HEK293 (cell line): ENCODE measurements around the gene WNT9B.

Experiments used
- CTCF ChIA-PET: fragments of 350-600 bp; formaldehyde crosslinking; extraction: SDS; loops from one replicate; lab custom pipeline; 2021; ENCODE audit warnings: antibody characterized with exemption; lab: Yijun Ruan, JAX
- POLR2A ChIA-PET: fragments of 300-600 bp; formaldehyde crosslinking; extraction: SDS; loops from one replicate; lab custom pipeline; 2020; ENCODE audit warnings: antibody characterized with exemption, inconsistent platforms; lab: Yijun Ruan, JAX
- H3K27ac ChIP-seq: fragments of 200-500 bp; sonication (Bioruptor generic); 2 replicates; pipeline ENCODE4 v1.5.1; 2014; ENCODE audit warnings: low read depth, low read length, control low read depth, inconsistent platforms; ENCODE audit errors: extremely low read depth
- H3K36me3 ChIP-seq, 2 experiments: fragments of 200-500 bp in 1 of 2; sonication (Bioruptor generic) in 1 of 2; 1 replicate in 1 of 2; 2 replicates in 1 of 2; pipeline ENCODE4 v1.5.1; 2014 to 2017; ENCODE audit warnings: inconsistent platforms in 2 of 2, low read length in 2 of 2; ENCODE audit not compliant: control insufficient read depth in 2 of 2, insufficient read depth in 1 of 2
- H3K4me1 ChIP-seq: fragments of 200-500 bp; sonication (Bioruptor generic); 2 replicates; pipeline ENCODE4 v1.5.1; 2014; ENCODE audit warnings: mild to moderate bottlenecking, low read length, inconsistent platforms; ENCODE audit not compliant: control insufficient read depth, insufficient read depth
- H3K4me3 ChIP-seq: 2 replicates; pipeline ENCODE4 v1.5.1; 2011; ENCODE audit warnings: low read depth, mild to moderate bottlenecking, control low read depth, low read length, moderate library complexity
- H3K9me3 ChIP-seq: fragments of 200-500 bp; sonication (Bioruptor generic); 2 replicates; pipeline ENCODE4 v1.5.1; 2014; ENCODE audit warnings: low read depth, low read length, inconsistent platforms; ENCODE audit not compliant: control insufficient read depth, insufficient read depth
- FEZF1 ChIP-seq: fragments of 450-650 bp; formaldehyde crosslinking; IDR thresholded peaks from 2 replicates; pipeline ENCODE4 v1.5.1; 2016; ENCODE audit warnings: missing biosample characterization, missing genetic modification characterization
- ZBTB17 ChIP-seq: fragments of 450-650 bp; formaldehyde crosslinking; IDR thresholded peaks from 2 replicates; pipeline ENCODE4 v1.5.1; 2016; ENCODE audit warnings: missing biosample characterization, missing genetic modification characterization
- ZFP3 ChIP-seq: fragments of 450-650 bp; formaldehyde crosslinking; IDR thresholded peaks from 2 replicates; pipeline ENCODE4 v1.5.1; 2016; ENCODE audit warnings: low read depth, missing biosample characterization, missing genetic modification characterization
- ZFP69B ChIP-seq: fragments of 450-650 bp; formaldehyde crosslinking; IDR thresholded peaks from 2 replicates; pipeline ENCODE4 v1.5.1; 2016; ENCODE audit warnings: missing biosample characterization, missing genetic modification characterization
- ZNF560 ChIP-seq: fragments of 450-650 bp; formaldehyde crosslinking; IDR thresholded peaks from 2 replicates; pipeline ENCODE4 v1.5.1; 2017; ENCODE audit warnings: missing biosample characterization, missing genetic modification characterization, borderline replicate concordance
- ZNF660 ChIP-seq: fragments of 450-650 bp; IDR thresholded peaks from 2 replicates; pipeline ENCODE4 v1.5.1; 2018; ENCODE audit warnings: missing biosample characterization, mild to moderate bottlenecking, missing genetic modification characterization
- ZNF768 ChIP-seq: fragments of 450-650 bp; formaldehyde crosslinking; IDR thresholded peaks from 2 replicates; pipeline ENCODE4 v1.5.1; 2018; ENCODE audit warnings: missing biosample characterization, mild to moderate bottlenecking, missing genetic modification characterization
- TF ChIP-seq, protein P1 (sequence below): fragments of 450-650 bp; formaldehyde crosslinking; IDR thresholded peaks from 2 replicates; pipeline ENCODE4 v1.5.1; 2016; ENCODE audit warnings: missing biosample characterization, missing genetic modification characterization
- TF ChIP-seq, protein P2 (sequence below): fragments of 450-650 bp; formaldehyde crosslinking; IDR thresholded peaks from 2 replicates; pipeline ENCODE4 v1.5.1; 2016; ENCODE audit warnings: missing biosample characterization, missing genetic modification characterization, borderline replicate concordance
- TF ChIP-seq, protein P3 (sequence below): fragments of 450-650 bp; formaldehyde crosslinking; IDR thresholded peaks from 2 replicates; pipeline ENCODE4 v1.5.1; 2016; ENCODE audit warnings: missing biosample characterization, missing genetic modification characterization
- TF ChIP-seq, protein P4 (sequence below): fragments of 450-650 bp; formaldehyde crosslinking; IDR thresholded peaks from 2 replicates; pipeline ENCODE4 v1.5.1; 2017; ENCODE audit warnings: missing biosample characterization, missing genetic modification characterization
- TF ChIP-seq, protein P5 (sequence below): fragments of 450-650 bp; formaldehyde crosslinking; conservative IDR thresholded peaks from 2 replicates; pipeline ENCODE4 v1.5.1; 2016; ENCODE audit warnings: low read depth, missing biosample characterization, missing genetic modification characterization

The WNT9B gene

DNA sequence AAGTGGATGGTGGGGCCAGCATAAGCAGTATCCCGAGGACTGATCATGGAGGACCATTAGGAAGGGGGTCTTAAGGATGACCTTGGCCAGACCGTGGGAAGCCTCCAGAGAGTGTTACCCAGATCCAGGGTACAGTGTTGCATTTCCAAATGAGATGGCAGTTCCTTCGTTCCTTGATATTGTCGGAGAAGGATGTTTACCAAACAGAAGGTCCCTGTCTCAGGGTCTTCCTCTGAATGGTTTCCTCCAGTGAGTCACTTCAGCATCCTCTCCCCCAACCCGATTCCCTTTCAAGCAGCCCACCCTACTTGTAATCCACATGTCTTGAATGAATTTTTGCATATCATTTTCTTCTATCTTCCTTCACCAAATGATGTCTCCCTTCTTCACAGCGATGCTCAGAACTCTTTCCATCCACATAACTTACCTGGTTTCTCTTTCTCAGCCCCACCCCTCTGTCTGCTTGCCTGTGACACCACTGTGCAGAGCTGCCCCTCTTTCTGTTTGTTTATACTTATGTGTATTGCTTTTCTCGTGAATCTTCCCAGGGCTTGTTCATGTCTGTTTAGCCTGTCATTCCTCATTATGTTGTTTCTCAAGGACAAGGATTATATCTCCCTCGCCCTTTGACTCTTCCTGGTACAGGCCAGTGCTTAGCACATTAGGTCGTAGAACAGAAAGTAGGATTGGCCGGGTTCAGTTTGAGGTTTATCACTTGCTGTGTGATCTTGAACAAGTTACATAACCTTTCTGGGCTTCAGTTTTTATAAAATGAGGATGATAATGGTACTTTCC, 77.3 kb downstream of the WNT9B start:
- Histone ChIP-seq H3K9me3 (no peaks in the 10 kb centered on the region), H3K27ac (no peak overlapping the region), H3K36me3 (peaks cover 41 to 50% of the 10 kb centered on the region in 2 experiments), H3K4me1 (peaks cover 6% of the 10 kb centered on the region), H3K4me3 (no peak overlapping the region)
- peak; percentile 47; the same call in 1 of the 2 replicates for TF ChIP-seq ZNF768 (tag by site-specific recombination)
- TF ChIP-seq, protein P1, sequence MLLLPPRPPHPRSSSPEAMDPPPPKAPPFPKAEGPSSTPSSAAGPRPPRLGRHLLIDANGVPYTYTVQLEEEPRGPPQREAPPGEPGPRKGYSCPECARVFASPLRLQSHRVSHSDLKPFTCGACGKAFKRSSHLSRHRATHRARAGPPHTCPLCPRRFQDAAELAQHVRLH (tag by site-specific recombination) = no peak
- ChIA-PET CTCF (interaction anchor here (6.2 kb wide), 1 partner anchor 14 kb away, joined by 54 read pairs; no protein-coding TSS in a partner anchor), POLR2A (no interaction called here)

DNA sequence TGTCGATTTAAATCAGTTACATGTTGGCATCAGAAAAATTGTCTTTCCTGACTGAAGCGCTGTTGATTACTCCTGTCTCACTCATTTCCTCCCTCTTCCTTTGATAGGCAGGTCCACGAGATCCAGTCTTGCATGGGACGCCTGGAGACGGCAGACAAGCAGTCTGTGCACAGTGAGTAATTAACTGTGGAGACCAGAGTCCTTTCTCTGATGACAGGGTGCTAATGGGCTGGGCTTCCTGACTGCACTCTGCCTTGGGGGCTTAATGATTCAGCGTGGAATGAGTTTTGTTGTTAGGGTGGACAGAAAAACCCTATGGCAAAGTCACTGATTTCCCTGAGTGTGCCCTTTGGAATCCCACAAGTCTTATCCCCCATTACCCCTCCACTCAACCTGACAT, 78.0 kb downstream of the WNT9B start:
- peaks cover under 1% of the 10 kb centered on the region; the same call in 1 of the 2 replicates for H3K4me1 ChIP-seq
- H3K4me3 ChIP-seq = no peak overlapping the region
- ChIA-PET POLR2A (no interaction called here), CTCF (interaction anchor here (0.8 to 6.2 kb wide), 3 partner anchors 10 to 94 kb away, joined by 3 to 54 read pairs (median 3); no protein-coding TSS in a partner anchor)
- peak; percentile 55; the same call in 1 of the 2 replicates for TF ChIP-seq ZBTB17 (tag by site-specific recombination)
- no peak for TF ChIP-seq ZFP69B (tag by site-specific recombination)
- TF ChIP-seq, protein P2, sequence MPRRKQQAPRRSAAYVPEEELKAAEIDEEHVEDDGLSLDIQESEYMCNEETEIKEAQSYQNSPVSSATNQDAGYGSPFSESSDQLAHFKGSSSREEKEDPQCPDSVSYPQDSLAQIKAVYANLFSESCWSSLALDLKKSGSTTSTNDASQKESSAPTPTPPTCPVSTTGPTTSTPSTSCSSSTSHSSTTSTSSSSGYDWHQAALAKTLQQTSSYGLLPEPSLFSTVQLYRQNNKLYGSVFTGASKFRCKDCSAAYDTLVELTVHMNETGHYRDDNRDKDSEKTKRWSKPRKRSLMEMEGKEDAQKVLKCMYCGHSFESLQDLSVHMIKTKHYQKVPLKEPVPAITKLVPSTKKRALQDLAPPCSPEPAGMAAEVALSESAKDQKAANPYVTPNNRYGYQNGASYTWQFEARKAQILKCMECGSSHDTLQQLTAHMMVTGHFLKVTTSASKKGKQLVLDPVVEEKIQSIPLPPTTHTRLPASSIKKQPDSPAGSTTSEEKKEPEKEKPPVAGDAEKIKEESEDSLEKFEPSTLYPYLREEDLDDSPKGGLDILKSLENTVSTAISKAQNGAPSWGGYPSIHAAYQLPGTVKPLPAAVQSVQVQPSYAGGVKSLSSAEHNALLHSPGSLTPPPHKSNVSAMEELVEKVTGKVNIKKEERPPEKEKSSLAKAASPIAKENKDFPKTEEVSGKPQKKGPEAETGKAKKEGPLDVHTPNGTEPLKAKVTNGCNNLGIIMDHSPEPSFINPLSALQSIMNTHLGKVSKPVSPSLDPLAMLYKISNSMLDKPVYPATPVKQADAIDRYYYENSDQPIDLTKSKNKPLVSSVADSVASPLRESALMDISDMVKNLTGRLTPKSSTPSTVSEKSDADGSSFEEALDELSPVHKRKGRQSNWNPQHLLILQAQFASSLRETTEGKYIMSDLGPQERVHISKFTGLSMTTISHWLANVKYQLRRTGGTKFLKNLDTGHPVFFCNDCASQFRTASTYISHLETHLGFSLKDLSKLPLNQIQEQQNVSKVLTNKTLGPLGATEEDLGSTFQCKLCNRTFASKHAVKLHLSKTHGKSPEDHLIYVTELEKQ (tag by site-specific recombination) = no peak
- H3K9me3 ChIP-seq = no peaks in the 10 kb centered on the region
- H3K36me3 ChIP-seq = peaks cover 48 to 57% of the 10 kb centered on the region in 2 experiments
- H3K27ac ChIP-seq = no peak overlapping the region

DNA sequence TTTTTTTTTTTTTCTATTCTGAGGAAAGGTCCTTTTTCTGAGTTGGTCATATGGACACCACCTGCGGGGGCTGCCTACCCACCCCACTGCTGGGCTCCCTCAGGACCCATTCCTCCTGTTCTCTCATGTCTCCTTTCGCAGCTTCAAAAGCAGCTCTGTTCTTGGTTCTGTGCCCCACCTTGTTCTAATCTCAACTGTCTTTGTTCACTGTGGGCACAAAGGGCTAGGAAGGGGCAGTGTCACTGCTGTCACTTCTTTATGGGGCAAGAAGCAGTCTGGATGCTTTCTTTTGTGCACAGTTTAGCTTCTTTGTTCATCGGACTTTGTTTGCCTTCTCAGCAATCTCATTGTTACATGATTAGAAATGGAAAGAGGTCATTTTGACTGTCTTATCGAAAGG, 78.7 kb downstream of the WNT9B start:
- Histone ChIP-seq H3K4me3 (no peak overlapping the region), H3K27ac (no peak overlapping the region), H3K36me3 (peaks cover 50 to 63% of the 10 kb centered on the region in 2 experiments), H3K4me1 (no peaks in the 10 kb centered on the region), H3K9me3 (no peaks in the 10 kb centered on the region)
- ChIA-PET CTCF (interaction anchor here (0.7 to 6.2 kb wide), 5 partner anchors 9 to 95 kb away, joined by 3 to 54 read pairs (median 3); no protein-coding TSS in a partner anchor), POLR2A (interaction anchor here (0.7 kb wide), 1 partner anchor 606 kb away, joined by 4 read pairs; no protein-coding TSS in a partner anchor)
- TF ChIP-seq ZNF560 (tag by site-specific recombination) (no peak), ZNF660 (no peak)
- TF ChIP-seq, protein P3, sequence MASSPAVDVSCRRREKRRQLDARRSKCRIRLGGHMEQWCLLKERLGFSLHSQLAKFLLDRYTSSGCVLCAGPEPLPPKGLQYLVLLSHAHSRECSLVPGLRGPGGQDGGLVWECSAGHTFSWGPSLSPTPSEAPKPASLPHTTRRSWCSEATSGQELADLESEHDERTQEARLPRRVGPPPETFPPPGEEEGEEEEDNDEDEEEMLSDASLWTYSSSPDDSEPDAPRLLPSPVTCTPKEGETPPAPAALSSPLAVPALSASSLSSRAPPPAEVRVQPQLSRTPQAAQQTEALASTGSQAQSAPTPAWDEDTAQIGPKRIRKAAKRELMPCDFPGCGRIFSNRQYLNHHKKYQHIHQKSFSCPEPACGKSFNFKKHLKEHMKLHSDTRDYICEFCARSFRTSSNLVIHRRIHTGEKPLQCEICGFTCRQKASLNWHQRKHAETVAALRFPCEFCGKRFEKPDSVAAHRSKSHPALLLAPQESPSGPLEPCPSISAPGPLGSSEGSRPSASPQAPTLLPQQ = no peak

DNA sequence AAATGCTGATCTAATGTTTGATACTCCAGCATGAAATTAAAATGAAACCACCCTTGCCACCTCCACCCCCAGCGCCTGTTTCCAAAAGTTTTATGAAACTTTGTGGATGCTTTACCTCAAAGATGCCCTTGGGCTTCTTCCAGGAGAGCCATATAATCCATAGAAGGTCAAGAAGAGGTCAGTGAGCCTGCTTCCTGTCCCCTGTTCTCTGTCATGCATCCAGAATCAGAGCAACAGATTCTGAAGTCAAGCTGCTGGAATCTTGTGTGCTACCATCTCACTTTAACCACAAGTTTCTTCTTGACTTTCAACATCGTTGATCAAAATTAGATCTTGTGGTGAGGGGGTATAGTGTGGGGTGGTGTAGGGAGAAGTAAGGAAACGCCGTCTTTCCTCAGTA, 80.2 kb downstream of the WNT9B start:
- no peaks in the 10 kb centered on the region for H3K9me3 ChIP-seq
- CTCF ChIA-PET = interaction anchor here (1.0 to 3.4 kb wide), 3 partner anchors 8 to 89 kb away, joined by 3 to 23 read pairs (median 4); no protein-coding TSS in a partner anchor
- POLR2A ChIA-PET = no interaction called here
- H3K4me1 ChIP-seq = no peaks in the 10 kb centered on the region
- H3K36me3 ChIP-seq = peaks cover 50 to 75% of the 10 kb centered on the region in 2 experiments
- H3K4me3 ChIP-seq = no peak overlapping the region
- H3K27ac ChIP-seq = no peak overlapping the region
- TF ChIP-seq, protein P4, sequence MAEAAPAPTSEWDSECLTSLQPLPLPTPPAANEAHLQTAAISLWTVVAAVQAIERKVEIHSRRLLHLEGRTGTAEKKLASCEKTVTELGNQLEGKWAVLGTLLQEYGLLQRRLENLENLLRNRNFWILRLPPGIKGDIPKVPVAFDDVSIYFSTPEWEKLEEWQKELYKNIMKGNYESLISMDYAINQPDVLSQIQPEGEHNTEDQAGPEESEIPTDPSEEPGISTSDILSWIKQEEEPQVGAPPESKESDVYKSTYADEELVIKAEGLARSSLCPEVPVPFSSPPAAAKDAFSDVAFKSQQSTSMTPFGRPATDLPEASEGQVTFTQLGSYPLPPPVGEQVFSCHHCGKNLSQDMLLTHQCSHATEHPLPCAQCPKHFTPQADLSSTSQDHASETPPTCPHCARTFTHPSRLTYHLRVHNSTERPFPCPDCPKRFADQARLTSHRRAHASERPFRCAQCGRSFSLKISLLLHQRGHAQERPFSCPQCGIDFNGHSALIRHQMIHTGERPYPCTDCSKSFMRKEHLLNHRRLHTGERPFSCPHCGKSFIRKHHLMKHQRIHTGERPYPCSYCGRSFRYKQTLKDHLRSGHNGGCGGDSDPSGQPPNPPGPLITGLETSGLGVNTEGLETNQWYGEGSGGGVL (tag by site-specific recombination) = no peak
- TF ChIP-seq FEZF1 (tag by site-specific recombination) = no peak
- no peak for TF ChIP-seq ZFP3
- TF ChIP-seq, protein P5, sequence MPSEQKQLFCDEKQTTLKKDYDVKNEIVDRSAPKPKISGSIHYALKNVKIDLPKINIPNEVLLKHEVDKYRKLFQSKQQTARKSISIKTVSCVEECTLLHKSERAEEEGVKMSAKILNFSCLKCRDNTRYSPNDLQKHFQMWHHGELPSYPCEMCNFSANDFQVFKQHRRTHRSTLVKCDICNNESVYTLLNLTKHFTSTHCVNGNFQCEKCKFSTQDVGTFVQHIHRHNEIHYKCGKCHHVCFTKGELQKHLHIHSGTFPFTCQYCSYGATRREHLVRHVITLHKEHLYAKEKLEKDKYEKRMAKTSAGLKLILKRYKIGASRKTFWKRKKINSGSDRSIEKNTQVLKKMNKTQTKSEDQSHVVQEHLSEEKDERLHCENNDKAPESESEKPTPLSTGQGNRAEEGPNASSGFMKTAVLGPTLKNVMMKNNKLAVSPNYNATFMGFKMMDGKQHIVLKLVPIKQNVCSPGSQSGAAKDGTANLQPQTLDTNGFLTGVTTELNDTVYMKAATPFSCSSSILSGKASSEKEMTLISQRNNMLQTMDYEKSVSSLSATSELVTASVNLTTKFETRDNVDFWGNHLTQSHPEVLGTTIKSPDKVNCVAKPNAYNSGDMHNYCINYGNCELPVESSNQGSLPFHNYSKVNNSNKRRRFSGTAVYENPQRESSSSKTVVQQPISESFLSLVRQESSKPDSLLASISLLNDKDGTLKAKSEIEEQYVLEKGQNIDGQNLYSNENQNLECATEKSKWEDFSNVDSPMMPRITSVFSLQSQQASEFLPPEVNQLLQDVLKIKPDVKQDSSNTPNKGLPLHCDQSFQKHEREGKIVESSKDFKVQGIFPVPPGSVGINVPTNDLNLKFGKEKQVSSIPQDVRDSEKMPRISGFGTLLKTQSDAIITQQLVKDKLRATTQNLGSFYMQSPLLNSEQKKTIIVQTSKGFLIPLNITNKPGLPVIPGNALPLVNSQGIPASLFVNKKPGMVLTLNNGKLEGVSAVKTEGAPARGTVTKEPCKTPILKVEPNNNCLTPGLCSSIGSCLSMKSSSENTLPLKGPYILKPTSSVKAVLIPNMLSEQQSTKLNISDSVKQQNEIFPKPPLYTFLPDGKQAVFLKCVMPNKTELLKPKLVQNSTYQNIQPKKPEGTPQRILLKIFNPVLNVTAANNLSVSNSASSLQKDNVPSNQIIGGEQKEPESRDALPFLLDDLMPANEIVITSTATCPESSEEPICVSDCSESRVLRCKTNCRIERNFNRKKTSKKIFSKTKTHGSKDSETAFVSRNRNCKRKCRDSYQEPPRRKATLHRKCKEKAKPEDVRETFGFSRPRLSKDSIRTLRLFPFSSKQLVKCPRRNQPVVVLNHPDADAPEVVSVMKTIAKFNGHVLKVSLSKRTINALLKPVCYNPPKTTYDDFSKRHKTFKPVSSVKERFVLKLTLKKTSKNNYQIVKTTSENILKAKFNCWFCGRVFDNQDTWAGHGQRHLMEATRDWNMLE (tag by site-specific recombination) = no peak
